NCI-H1930 (cell line): ENCODE measurements around the gene FOS.
"Not testable (repeated sequence)": the region's sequence is repeated elsewhere in the genome, so short reads cannot be mapped to it uniquely, and the experiment has no call there.

Experiments
- DNase-seq, 2 experiments: peaks; one replicate each; lab custom pipeline; 2025; lab: John Stamatoyannopoulos, UW

The FOS gene

GRCh38 chr14:75278422-75279152, at the start of gene FOS:
TSS of gene FOS (plus strand) at chr14:75278828. CDS start at chr14:75278983, 155 bp downstream.
- peak; percentile 84 to 88 for DNase-seq

DNA sequence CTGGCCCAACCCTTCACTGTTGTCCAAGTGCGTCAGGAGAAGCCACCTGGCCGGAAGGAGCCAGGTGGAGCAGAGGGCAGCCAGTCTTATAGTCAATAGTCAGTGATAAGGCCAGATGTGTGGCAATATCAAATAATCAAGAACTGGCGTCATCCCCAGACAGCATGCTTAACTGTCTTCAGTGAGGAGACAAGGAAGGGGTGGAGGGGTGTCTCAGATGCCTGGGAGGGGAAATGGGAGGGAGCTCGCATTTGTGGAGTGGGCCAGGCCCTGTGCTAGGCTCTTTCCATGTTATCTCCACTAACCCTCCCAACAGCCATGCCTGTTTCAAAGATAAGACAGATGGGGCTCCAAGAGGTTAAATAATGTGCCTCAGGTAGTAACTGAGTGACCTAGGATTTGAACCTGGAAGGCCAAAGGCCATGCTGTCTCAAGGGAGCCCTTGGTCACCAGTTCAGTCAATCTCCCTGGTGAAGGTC, 48.9 kb upstream of the FOS start:
- no peak for DNase-seq

- no peak for DNase-seq
These were observed 48.4 kb upstream of the FOS start for GRCh38 chr14:75230140-75230792.

GRCh38 chr14:75231320-75231719, 47.3 kb upstream of the FOS start:
- DNase-seq = no peak

DNA sequence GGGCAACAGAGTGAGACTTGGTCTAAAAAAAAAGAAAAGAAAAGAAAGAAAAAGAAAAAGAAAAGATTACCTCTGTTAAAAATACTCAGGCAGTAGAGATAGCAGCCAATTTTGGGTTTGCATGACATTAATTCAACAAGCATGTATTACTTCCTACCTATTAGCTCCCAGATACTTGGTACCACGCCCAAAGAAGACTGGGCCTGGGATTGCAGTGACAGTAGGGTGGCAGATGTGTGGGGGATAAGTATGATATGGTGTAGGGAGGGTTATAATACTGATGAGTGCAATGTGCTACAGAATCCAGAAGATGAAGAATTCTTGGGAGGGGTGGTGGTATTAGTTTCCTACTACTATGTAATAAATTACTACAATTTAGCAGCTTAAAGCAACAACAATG, 46.4 kb upstream of the FOS start:
- no peak for DNase-seq

GRCh38 chr14:75232597-75232996, 46.0 kb upstream of the FOS start:
- DNase-seq = no peak

- DNase-seq = no peak
These were observed 44.2 kb upstream of the FOS start for GRCh38 chr14:75234173-75235115.

- not testable (repeated sequence) for DNase-seq
These were observed 43.4 kb upstream of the FOS start for GRCh38 chr14:75235198-75235597.

- no peak for DNase-seq
These were observed 42.2 kb upstream of the FOS start for GRCh38 chr14:75236467-75236866.

GRCh38 chr14:75236901-75237419, 41.7 kb upstream of the FOS start:
- DNase-seq = no peak

DNA sequence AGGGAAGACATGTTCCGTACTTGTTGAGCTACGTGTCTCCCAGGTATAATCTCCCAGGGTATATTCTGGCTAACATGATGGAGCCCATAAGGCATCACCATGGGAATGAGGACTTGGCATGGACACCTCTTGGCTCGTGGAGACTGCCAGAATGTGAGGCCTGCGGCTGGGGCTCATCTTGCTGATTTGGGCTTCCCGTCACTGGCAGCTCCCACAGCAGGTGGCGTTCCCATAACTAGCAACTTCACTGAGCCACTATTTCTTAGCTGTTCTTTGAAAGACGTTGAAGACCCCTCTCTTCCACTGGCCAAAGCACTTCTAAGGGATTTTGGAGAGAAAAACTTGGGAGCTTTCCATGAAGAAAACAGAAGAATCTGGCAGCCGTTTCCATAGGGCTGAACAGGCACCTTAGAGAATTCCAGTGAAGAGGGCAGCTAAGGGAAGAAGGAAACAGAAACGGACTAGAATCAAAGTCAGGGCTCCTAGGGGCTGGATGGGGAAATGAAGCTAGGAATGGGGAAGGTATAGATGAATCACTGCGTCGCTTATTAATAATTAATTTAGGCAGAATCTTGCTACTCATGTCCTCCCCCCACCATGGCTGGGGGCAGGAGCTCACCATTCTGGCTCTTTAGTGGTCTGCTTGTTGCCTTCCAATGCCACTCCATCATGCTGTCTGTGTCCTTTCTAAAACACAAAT, 39.7 kb upstream of the FOS start:
- no peak for DNase-seq

- DNase-seq = no peak
These were observed 37.8 kb upstream of the FOS start for GRCh38 chr14:75240781-75241180.

- no peak for DNase-seq
These were observed 35.9 kb upstream of the FOS start for GRCh38 chr14:75242546-75243273.

- DNase-seq = no peak
These were observed 34.5 kb upstream of the FOS start for GRCh38 chr14:75244121-75244520.

GRCh38 chr14:75246546-75247285, 31.9 kb upstream of the FOS start:
- DNase-seq = no peak

DNA sequence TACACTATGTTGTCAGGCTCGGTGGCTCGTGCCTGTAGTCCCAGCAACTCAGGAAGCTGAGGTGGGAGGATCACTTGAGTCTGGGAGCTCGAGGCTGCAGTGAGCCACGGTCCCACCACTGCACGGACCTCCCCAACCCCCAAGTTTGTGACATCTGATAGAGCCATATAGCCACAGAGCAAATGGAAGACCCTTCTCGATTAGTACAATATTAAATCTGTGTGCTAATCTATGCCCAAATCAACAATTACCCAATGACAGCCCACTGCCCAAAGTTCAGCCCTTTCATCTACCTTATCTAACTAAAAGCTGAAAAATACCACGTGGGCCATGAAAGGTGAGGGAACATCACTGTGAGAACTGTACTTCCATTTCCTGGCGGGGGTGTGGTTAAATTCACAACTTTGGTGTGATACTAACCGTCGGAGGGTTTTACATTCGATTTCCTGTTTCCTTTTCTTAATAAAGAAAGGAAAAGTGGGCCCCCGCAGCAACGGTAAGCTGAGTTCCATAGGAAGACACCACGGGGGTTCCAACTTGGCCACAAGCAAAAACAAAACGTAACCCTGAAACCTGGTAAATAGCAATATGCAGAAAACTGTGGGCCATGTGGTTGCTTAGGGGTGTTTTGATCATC, 31.2 kb upstream of the FOS start:
- DNase-seq = no peak

DNA sequence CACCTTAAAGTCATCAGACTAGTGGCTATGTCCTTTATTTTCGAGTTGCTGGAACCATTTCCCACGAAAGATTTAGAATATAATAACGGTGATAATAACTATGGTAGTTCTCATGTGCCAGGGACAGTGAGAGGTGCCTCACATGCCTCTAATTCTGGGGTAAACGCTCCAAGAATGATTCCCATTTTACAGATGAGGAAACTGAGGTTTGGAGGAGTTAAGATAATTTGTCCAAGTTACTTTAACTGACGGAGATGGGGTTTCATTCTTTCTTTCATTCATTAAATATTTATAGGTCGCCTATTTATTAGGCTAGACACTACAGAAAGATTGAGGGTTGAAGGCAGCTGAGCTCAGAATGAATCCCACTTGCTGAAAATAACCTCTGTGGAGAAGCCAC, 30.7 kb upstream of the FOS start:
- DNase-seq = no peak

GRCh38 chr14:75249251-75249957, 29.2 kb upstream of the FOS start:
- DNase-seq = peak in 1 of 2 experiments; percentile 14

DNA sequence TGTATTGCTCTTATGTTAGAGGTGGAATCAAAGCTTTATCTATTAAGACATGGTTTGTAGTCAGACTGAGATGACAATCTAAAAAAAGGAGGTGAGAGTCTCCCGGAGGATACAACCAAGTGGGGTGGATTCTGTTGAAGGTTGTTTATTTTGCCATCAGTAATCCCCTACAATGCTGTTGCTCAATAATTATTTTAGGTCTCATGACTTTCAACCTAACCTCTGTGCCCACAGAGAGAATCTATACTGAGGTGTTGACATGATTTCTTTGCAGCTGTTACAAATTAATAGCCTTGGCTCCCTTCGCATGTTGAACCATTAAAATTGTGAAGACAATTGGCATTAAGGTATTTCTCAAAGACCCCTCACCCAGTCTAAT, 28.7 kb upstream of the FOS start:
- no peak for DNase-seq
